ENCODE measurements around the gene RANBP9.
A peak's percentile ranks its signal among the peaks of the same experiment; 100 is the strongest.

The RANBP9 gene

DNA sequence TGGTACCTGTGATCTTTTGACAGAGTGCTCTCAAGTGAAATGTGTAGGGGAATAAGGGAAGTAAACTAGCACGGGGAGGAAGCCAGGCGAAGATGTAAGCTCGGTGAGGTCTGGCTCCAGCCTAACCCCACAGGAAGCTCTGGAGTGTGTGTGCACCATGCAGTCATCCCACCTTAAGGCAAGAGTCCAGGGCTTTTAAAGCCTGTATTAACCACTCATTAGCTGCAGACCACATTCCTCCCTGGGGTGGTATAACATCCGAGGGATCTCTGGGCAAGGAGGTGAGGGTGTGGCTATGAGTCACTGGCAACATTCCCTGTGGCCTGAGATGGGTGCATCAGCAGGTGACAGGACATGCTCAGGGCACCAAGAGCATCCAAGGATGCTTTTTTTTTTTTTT lies 12.5 kb upstream of the RANBP9 start:
- H3K4me1 Mint-ChIP-seq, result peaks cover 5 to 12% of the 10 kb centered on the region in 2 donors
- H3K27me3 Mint-ChIP-seq, result no peaks in the 10 kb centered on the region
- H3K4me3 Mint-ChIP-seq, result no peak overlapping the region
- ATAC-seq (replicated peaks) (peak; percentile 29 to 51), DNase-seq (no peak)
- H3K9me3 Mint-ChIP-seq, result no peaks in the 10 kb centered on the region
- H3K27ac Mint-ChIP-seq, result peak overlapping the region; percentile 39
- H3K36me3 Mint-ChIP-seq, result no peaks in the 10 kb centered on the region

DNA sequence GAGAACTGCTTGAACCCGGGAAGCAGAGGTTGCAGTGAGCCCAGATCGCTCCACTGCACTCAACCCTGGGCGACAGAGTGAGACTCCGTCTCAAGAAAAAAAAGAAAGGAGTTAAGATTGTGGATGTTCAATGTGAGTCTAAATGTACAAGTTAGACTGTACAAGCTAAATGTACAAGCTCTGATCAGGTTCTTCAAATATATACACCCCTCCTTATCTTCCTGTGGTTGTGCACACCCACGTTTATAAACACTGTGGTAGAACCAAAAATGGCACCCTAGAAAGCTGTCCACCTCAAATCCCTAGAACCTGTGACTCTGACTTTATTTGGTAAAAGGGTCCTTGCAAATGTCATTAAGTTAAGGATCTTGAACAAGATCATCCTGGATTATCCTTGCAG lies 11.2 kb upstream of the RANBP9 start:
- peaks cover 2 to 4% of the 10 kb centered on the region in 2 donors for H3K36me3 Mint-ChIP-seq
- no peaks in the 10 kb centered on the region for H3K27me3 Mint-ChIP-seq
- H3K4me3 Mint-ChIP-seq, result no peak overlapping the region
- H3K4me1 Mint-ChIP-seq, result peaks cover 5 to 12% of the 10 kb centered on the region in 2 donors
- ATAC-seq (replicated peaks), result no peak
- peaks cover 0 to 2% of the 10 kb centered on the region in 2 donors for H3K9me3 Mint-ChIP-seq
- no peak for DNase-seq
- no peak overlapping the region for H3K27ac Mint-ChIP-seq

DNA sequence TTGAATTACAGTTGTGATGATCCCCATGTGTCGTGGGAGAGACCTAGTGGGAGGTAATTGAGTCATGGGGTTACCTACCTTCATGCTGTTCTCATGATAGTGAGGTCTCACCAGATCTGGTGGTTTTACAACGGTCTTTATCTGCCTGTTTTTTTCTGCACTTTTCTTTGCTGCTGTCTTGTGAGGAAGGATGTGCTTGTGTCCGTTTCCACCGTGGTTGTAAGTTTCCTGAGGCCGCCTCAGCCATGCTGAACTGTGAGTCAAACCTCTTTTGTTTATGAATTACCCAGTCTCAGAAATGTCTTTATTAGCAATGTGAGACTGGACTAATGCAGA lies 6.5 kb upstream of the RANBP9 start:
- Mint-ChIP-seq H3K27me3 (no peaks in the 10 kb centered on the region), H3K27ac (no peak overlapping the region), H3K9me3 (peaks cover 0 to 8% of the 10 kb centered on the region in 2 donors), H3K4me3 (no peak overlapping the region), H3K36me3 (peaks cover 2 to 7% of the 10 kb centered on the region in 2 donors), H3K4me1 (peaks cover 1 to 6% of the 10 kb centered on the region in 2 donors)
- DNase-seq (no peak), ATAC-seq (replicated peaks) (no peak)

DNA sequence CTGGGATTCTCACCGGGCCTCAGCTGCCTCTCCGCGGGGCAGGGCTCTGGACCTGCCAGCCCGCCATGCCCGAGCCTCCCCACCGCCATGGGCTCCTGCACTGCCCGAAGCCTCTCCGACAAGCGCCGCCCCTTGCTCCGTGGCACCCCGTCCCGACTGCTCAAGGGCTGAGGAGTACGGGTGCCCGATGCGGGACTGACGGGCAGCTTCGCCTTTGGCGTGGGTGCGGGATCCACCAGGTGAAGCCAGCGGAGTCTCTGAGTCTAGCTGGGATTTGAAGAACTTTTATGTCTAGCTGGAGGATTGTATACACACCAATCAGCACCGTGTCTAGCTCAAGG lies 5.3 kb upstream of the RANBP9 start:
- H3K36me3 Mint-ChIP-seq, result peaks cover 2 to 7% of the 10 kb centered on the region in 2 donors
- H3K4me1 Mint-ChIP-seq, result peaks cover 7 to 16% of the 10 kb centered on the region in 2 donors
- no peaks in the 10 kb centered on the region for H3K27me3 Mint-ChIP-seq
- DNase-seq (no peak), ATAC-seq (replicated peaks) (no peak)
- no peak overlapping the region for H3K27ac Mint-ChIP-seq
- peaks cover 0 to 8% of the 10 kb centered on the region in 2 donors for H3K9me3 Mint-ChIP-seq
- no peak overlapping the region for H3K4me3 Mint-ChIP-seq

DNA sequence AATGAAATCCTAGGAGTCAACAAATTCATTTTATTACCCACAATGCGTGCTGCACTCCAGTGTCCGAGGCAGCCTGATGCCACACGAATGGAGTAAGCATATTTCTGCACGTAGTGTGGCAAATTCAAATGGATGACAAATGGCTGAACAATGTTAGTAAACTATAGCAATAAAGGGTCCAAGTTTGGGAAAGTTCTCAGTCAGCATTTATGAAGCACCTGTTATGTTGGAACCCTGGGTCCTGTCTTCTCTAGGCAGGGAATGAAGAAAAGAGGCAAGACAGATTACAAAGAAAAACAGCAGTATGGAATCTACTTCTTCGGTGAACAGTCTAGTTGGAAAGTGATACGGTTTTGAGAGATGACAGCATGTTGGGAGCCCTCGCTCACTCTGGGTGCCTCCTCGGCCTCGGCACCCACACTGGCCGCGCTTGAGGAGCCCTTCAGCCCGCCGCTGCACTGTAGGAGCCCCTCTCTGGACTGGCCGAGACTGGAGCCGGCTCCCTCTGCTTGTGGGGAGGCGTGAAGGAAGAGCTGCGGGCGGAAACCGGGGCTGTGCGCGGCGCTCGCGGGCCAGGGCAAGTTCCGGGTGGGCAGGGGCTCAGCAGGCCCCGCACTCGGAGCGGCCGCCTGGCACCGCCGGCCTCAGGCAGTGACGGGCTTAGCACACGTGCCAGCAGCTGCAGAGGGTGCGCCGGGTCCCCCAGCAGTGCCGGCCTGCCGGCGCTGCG lies 4.8 kb upstream of the RANBP9 start:
- H3K27me3 Mint-ChIP-seq, result no peaks in the 10 kb centered on the region
- peak overlapping the region; percentile 59 for H3K27ac Mint-ChIP-seq
- peaks cover 7 to 16% of the 10 kb centered on the region in 2 donors for H3K4me1 Mint-ChIP-seq
- DNase-seq (no peak), ATAC-seq (replicated peaks) (no peak)
- H3K36me3 Mint-ChIP-seq, result peaks cover 2 to 7% of the 10 kb centered on the region in 2 donors
- H3K4me3 Mint-ChIP-seq, result no peak overlapping the region
- peaks cover 0 to 8% of the 10 kb centered on the region in 2 donors for H3K9me3 Mint-ChIP-seq

DNA sequence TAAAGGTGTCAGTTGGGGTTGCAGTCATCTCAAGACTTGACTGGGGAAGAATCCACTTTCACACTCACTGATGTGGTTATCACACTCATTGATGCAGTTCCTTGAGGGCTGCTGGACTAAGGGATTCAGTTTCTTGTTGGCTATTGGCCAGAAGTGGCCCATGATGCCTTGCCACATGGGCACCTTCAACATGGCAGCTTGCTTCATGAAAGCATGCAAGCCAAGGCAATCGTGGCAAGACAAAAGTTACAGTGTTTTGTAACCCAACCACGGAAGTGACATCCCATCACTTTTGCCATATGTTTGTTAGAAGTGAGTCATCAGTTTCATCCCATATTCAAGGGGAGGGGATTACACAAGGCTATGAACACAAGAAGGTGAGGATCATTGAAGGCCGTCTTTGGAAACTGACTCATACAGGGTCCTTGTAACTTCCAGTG lies 3.8 kb upstream of the RANBP9 start:
- DNase-seq, result no peak

DNA sequence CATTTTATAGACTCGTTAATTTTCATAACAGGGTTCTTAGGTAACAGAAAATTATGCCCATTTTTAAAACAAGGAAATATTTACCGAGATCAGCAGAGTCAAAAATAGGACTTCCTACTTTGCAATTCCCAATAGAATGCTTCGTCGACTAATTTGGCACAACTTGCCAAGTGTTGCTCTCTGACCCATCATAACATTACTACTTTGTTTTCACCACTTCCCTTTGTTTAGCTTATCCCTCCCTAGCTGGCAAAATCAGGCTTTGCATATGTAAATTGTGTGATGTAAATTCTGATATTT lies 914 bp upstream of the RANBP9 start:
- H3K4me3 Mint-ChIP-seq, result peak overlapping the region; percentile 86 to 87
- H3K36me3 Mint-ChIP-seq, result peaks cover 2 to 10% of the 10 kb centered on the region in 2 donors
- DNase-seq (no peak), ATAC-seq (replicated peaks) (peak in 1 of 2 donors; percentile 9)
- H3K9me3 Mint-ChIP-seq, result peaks cover 0 to 5% of the 10 kb centered on the region in 2 donors
- H3K4me1 Mint-ChIP-seq, result peaks cover 14 to 46% of the 10 kb centered on the region in 2 donors
- H3K27ac Mint-ChIP-seq, result peak overlapping the region; percentile 93
- no peaks in the 10 kb centered on the region for H3K27me3 Mint-ChIP-seq

More for the DNA sequence above, 3.8 kb upstream of the RANBP9 start:
- peaks cover 2 to 7% of the 10 kb centered on the region in 2 donors for H3K36me3 Mint-ChIP-seq
- peaks cover 0 to 8% of the 10 kb centered on the region in 2 donors for H3K9me3 Mint-ChIP-seq
- peaks cover 7 to 18% of the 10 kb centered on the region in 2 donors for H3K4me1 Mint-ChIP-seq
- H3K27ac Mint-ChIP-seq, result no peak overlapping the region
- no peaks in the 10 kb centered on the region for H3K27me3 Mint-ChIP-seq
- H3K4me3 Mint-ChIP-seq, result no peak overlapping the region
- ATAC-seq (replicated peaks), result no peak

DNA sequence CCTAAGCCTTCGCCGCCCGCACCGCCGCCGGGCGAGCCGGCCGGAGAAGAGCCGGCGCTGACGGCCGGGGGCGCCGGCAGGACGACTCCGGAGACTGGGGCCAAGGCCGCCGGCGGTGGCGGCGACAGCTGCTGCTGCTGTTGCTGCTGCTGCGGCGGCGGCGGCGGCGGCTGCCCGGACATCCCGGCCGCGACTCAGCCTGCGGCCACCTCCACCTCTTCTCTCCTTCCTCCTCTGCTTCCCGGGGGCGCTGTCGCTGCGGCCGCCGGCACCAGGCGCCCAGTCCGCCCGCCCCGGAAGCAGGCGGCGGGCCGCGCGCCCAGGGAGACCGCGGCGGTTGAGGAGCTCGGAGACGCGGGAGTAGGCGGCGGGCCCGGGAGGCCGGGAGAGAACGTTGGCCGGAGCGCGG lies 307 bp downstream of the RANBP9 start:
- Mint-ChIP-seq H3K36me3 (peaks cover 2 to 13% of the 10 kb centered on the region in 2 donors), H3K27me3 (no peaks in the 10 kb centered on the region), H3K4me1 (peaks cover 14 to 46% of the 10 kb centered on the region in 2 donors), H3K4me3 (peak overlapping the region; percentile 80 to 87), H3K9me3 (peaks cover 0 to 3% of the 10 kb centered on the region in 2 donors), H3K27ac (peak overlapping the region; percentile 51)
- peak; percentile 59 to 61 for ATAC-seq (replicated peaks)
- no peak for DNase-seq

DNA sequence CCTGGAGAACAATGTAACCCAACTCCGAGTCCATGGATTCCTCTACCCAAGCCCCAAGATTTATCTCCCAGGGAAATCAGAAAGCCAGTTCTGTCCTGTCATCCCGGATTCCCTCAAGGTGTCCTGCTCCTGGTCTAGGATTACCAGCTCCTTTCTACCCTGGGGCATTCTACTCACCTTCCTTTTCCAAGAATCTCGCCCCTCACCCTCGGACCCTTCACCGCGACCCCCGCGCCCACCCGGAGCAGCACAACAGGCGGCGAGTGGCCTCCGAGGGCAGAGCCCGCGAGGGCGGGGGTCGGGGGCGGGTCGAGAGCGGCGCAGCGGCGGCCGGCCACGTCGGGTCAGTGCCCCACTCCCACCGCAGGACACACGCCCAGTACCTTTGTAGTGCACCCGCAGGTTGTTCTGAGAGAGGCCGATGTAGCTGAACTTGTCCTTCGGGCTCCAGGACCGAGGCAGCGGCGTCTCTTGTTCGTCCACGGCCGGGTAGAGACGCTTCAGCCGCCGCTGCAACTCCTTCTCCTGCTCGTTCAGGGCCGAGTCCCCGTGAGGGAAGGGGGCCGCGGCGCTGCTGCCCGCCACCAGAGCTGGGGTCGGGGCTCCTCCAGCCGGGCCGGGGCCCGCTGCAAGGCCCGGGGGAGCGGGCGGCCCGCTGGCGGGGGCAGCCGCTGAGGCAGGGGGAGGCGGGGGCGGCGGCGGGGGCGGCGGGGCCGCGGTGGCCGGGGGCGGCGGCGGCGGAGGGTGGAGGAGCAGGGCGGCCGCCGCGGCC lies 897 bp downstream of the RANBP9 start:
- ATAC-seq (replicated peaks) (peak; percentile 11 to 12), DNase-seq (peak; percentile 23)
- peak overlapping the region; percentile 90 for H3K27ac Mint-ChIP-seq
- H3K36me3 Mint-ChIP-seq, result peaks cover 2 to 13% of the 10 kb centered on the region in 2 donors
- H3K27me3 Mint-ChIP-seq, result no peaks in the 10 kb centered on the region
- peaks cover 14 to 46% of the 10 kb centered on the region in 2 donors for H3K4me1 Mint-ChIP-seq
- peak overlapping the region; percentile 87 for H3K4me3 Mint-ChIP-seq
- no peaks in the 10 kb centered on the region for H3K9me3 Mint-ChIP-seq

DNA sequence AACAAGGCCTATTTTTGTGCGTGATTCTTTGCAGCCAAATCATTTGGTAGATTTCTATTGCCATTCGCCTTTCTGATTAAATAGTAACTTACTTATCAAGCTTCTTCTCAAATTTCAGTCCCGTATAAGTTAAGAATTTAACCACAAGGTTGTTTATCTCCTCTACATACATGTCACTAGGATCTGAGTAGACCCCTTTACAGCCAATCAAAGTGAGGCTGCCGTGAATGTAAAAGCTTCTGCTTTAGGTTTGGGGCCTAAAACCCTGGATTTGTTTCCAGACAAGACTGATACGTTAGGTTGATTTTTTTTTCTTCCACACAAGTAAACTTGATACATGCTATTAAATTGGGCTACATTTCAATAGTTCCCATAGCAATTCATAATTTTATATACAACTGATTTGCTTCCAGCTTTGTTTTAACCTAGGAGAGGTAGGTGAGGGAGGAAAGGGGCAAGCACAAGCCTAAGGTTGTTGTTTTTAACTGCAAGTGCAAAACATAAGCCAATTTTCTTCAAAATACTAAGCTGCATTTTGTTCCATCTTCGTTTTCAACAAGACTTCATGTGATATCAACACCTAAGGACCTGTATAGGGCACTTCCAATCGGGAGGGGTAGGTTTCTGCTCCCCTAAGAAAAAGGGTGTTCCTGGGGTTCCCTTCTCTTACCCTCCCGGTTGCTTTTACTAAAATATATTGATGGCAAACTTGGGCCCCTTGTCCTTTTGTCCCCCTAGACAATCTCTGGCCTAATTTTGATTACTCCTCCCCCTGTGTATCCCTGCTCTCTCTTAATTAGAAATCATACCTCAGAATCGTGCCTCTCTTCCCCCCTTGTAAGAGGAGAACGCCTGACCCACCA lies 1.7 kb downstream of the RANBP9 start:
- peaks cover 2 to 13% of the 10 kb centered on the region in 2 donors for H3K36me3 Mint-ChIP-seq

DNA sequence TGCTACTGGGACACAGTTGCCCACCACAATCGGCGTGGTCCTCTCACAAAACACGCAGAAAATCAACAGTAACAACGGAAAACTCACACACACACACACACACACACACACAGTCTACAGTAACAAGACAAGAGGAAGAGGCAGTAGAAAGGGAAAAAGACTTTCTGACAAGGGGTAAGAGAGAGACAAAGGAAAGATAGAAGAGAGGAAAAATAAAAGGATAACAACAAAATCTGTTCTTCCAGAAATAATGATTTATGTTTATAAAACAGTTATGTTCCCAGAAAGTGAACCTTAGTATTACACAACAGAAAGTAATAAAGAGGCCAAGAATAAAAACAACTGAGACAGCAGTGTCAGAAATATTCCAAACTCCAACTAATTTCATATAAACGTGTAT lies 2.9 kb downstream of the RANBP9 start:
- Mint-ChIP-seq H3K9me3 (no peaks in the 10 kb centered on the region), H3K36me3 (peaks cover 2 to 13% of the 10 kb centered on the region in 2 donors), H3K4me3 (peak overlapping the region; percentile 87), H3K27me3 (no peaks in the 10 kb centered on the region), H3K27ac (peak overlapping the region; percentile 65), H3K4me1 (peaks cover 14 to 46% of the 10 kb centered on the region in 2 donors)
- DNase-seq, result no peak
- ATAC-seq (replicated peaks), result no peak

More for the DNA sequence above, 1.7 kb downstream of the RANBP9 start:
- H3K4me3 Mint-ChIP-seq, result peak overlapping the region; percentile 87
- peaks cover 14 to 46% of the 10 kb centered on the region in 2 donors for H3K4me1 Mint-ChIP-seq
- no peak for ATAC-seq (replicated peaks)
- H3K27me3 Mint-ChIP-seq, result no peaks in the 10 kb centered on the region
- peak overlapping the region; percentile 57 for H3K27ac Mint-ChIP-seq
- DNase-seq, result no peak
- no peaks in the 10 kb centered on the region for H3K9me3 Mint-ChIP-seq

DNA sequence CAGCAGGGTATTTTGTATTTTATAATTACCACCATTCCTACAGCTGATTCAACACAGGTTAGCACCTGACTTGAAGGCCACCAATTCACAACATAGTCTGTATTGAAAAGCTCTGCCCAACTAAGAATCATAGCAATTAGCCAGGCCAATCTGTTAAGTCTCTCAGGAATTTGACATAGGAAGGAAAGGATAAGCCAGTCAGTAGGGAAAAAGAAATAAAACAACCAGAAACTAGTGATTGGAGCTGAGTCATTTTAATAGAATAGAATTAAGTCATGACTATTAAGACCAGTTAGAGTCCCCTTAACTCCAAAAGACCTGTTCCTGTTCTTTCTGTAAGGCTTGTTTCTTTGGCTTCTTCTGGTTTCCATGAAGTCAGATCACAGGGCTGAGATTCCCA lies 8.1 kb downstream of the RANBP9 start:
- H3K4me1 Mint-ChIP-seq, result peaks cover 18 to 26% of the 10 kb centered on the region in 2 donors
- H3K27me3 Mint-ChIP-seq, result no peaks in the 10 kb centered on the region
- H3K4me3 Mint-ChIP-seq, result no peak overlapping the region
- H3K36me3 Mint-ChIP-seq, result peaks cover 6 to 18% of the 10 kb centered on the region in 2 donors
- no peak for DNase-seq
- H3K27ac Mint-ChIP-seq, result no peak overlapping the region
- no peaks in the 10 kb centered on the region for H3K9me3 Mint-ChIP-seq
- peak in 1 of 2 donors; percentile 44 for ATAC-seq (replicated peaks)

DNA sequence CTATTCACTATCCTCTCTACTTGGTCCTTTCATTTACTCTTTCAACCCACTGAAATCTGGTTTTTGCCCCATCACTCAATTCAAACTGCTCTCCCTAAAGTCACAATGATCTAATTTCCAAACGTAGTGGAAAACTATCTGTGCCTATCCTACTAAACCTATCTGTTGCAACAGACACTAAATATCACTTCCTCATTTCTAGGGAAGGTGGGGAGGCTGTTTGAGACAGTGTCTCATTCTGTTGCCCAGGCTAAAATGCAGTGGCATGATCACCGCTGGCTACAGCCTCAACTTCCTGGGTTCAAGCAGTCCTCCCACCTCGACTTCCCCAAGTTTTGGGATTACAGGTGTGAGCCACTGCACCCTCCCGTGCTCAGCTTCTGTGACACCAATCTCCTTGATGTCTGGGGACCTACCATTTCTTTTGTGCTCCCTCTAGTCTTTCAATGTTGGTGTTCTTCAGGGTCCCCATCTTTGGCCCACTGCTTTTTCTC lies 8.8 kb downstream of the RANBP9 start:
- no peaks in the 10 kb centered on the region for H3K9me3 Mint-ChIP-seq
- ATAC-seq (replicated peaks), result peak; percentile 98
- H3K4me3 Mint-ChIP-seq, result no peak overlapping the region
- no peaks in the 10 kb centered on the region for H3K27me3 Mint-ChIP-seq
- H3K4me1 Mint-ChIP-seq, result peaks cover 16 to 22% of the 10 kb centered on the region in 2 donors
- DNase-seq, result no peak
- H3K27ac Mint-ChIP-seq, result no peak overlapping the region
- H3K36me3 Mint-ChIP-seq, result peaks cover 6 to 14% of the 10 kb centered on the region in 2 donors

DNA sequence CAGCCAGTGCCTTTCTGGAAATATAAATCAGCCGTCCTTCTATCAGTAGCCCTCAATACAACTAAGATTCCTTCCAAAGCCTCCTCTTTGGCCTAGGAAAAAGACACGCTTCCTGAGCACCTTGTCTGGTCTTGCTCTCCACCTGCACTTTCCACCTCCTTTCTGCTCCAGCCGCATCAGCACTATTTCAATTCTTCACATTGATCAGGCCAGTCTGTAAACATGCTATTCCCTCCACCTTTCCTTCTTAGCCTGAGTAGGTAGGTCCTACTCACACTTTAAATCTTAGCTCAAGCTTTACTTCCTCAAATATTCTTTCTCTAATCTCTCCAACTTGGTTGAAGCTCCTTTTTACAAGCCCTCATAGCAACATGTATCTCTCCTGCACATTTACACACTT lies 11.4 kb downstream of the RANBP9 start:
- Mint-ChIP-seq H3K27me3 (no peaks in the 10 kb centered on the region), H3K36me3 (peaks cover 12 to 18% of the 10 kb centered on the region in 2 donors), H3K9me3 (no peaks in the 10 kb centered on the region), H3K4me3 (no peak overlapping the region), H3K27ac (no peak overlapping the region), H3K4me1 (peaks cover 26 to 42% of the 10 kb centered on the region in 2 donors)
- DNase-seq (no peak), ATAC-seq (replicated peaks) (no peak)
